Fibroblast of lung (primary cell): ENCODE measurements around the gene CISH. TPM values are rescaled to one million over a fixed set of nuclear protein-coding genes. Genes with fewer than 3 reads are reported as not detected.

Experiments used
- DNase-seq, 2 donors: peaks; one replicate each; pipeline versions ENCODE4 v3.0.0 to v3.0.0-alpha.2; 2010; ENCODE audit warnings: low read depth in 2 of 2
- H2AFZ ChIP-seq: 2 replicates; pipeline ENCODE4 v1.5.1; 2012; ENCODE audit warnings: low read length, control low read depth, inconsistent platforms
- H3K27ac ChIP-seq: 2 replicates; pipeline ENCODE4 v1.5.1; 2011; ENCODE audit warnings: low read length, control low read depth; ENCODE audit not compliant: insufficient read depth
- H3K27me3 ChIP-seq: 2 replicates; pipeline ENCODE4 v1.5.1; 2011; ENCODE audit warnings: mild to moderate bottlenecking, low read length; ENCODE audit not compliant: control insufficient read depth, insufficient read depth
- H3K36me3 ChIP-seq: 2 replicates; pipeline ENCODE4 v1.5.1; 2011; ENCODE audit warnings: low read length; ENCODE audit not compliant: control insufficient read depth, insufficient read depth
- H3K4me1 ChIP-seq: 2 replicates; pipeline ENCODE4 v1.5.1; 2011; ENCODE audit warnings: low read length; ENCODE audit not compliant: control insufficient read depth, insufficient read depth; ENCODE audit errors: extremely low read depth
- H3K4me2 ChIP-seq: 2 replicates; pipeline ENCODE4 v1.5.1; 2011; ENCODE audit warnings: low read length, control low read depth; ENCODE audit not compliant: insufficient read depth; ENCODE audit errors: extremely low read depth
- H3K4me3 ChIP-seq, 4 experiments: fragments of 200-600 bp in 1 of 4; sonication (generic) in 1 of 4; replicated peaks in 1 of 4; 2 replicates each; pipeline ENCODE4 v1.5.1; 2011 to 2016; ENCODE audit warnings: low read length in 4 of 4, low read depth in 3 of 4, mild to moderate bottlenecking in 3 of 4, control low read depth in 2 of 4, inconsistent platforms in 1 of 4, mixed read lengths in 1 of 4; ENCODE audit not compliant: insufficient read depth in 1 of 4; ENCODE audit errors: control extremely low read depth in 1 of 4
- H3K79me2 ChIP-seq: 2 replicates; pipeline ENCODE4 v1.5.1; 2012; ENCODE audit warnings: mild to moderate bottlenecking, low read length, inconsistent platforms; ENCODE audit not compliant: control insufficient read depth, insufficient read depth
- H3K9ac ChIP-seq: 2 replicates; pipeline ENCODE4 v1.5.1; 2011; ENCODE audit warnings: mild to moderate bottlenecking, low read length, control low read depth; ENCODE audit not compliant: insufficient read depth
- H3K9me3 ChIP-seq: 2 replicates; pipeline ENCODE4 v1.5.1; 2012; ENCODE audit warnings: low read depth, low read length; ENCODE audit not compliant: control insufficient read depth, insufficient read depth
- H4K20me1 ChIP-seq: 2 replicates; pipeline ENCODE4 v1.5.1; 2011; ENCODE audit warnings: low read length; ENCODE audit not compliant: control insufficient read depth, insufficient read depth; ENCODE audit errors: extremely low read depth
- EZH2 ChIP-seq: IDR thresholded peaks from 2 replicates; pipeline ENCODE4 v1.5.1; 2012; ENCODE audit warnings: low read length, control low read depth, mild to moderate bottlenecking; ENCODE audit errors: missing control alignments
- polyA plus RNA-seq, 2 donors: library from polyadenylated mRNA; depleted of rRNA in 1 of 2; stranded (reverse) in 1 of 2; unstranded in 1 of 2; fragments of >200 nt; gene quantifications; 2 replicates each; pipeline ENCODE4 v1.2.1, GENCODE V29; 2011 to 2012; ENCODE audit warnings: missing spikeins in 1 of 2
- total RNA-seq: library from RNA; depleted of rRNA; stranded (reverse); fragments of >200 nt; gene quantifications from 2 replicates; pipeline ENCODE4 v1.2.1, GENCODE V29; 2014
- TF ChIP-seq, protein P1 (sequence below), 2 donors: IDR thresholded peaks in 1 of 2; conservative IDR thresholded peaks in 1 of 2; 1 replicate in 1 of 2; 2 replicates in 1 of 2; pipeline ENCODE4 v1.5.1; 2011 to 2012; ENCODE audit warnings: low read length in 2 of 2, control low read depth in 1 of 2, inconsistent platforms in 1 of 2, low read depth in 1 of 2, mild to moderate bottlenecking in 1 of 2

Gene CISH
- total and polyA plus RNA-seq, 2 donors (not counting 1 experiment from before 2014, with no cell fraction given), result 0.99 to 1.9 TPM

DNA sequence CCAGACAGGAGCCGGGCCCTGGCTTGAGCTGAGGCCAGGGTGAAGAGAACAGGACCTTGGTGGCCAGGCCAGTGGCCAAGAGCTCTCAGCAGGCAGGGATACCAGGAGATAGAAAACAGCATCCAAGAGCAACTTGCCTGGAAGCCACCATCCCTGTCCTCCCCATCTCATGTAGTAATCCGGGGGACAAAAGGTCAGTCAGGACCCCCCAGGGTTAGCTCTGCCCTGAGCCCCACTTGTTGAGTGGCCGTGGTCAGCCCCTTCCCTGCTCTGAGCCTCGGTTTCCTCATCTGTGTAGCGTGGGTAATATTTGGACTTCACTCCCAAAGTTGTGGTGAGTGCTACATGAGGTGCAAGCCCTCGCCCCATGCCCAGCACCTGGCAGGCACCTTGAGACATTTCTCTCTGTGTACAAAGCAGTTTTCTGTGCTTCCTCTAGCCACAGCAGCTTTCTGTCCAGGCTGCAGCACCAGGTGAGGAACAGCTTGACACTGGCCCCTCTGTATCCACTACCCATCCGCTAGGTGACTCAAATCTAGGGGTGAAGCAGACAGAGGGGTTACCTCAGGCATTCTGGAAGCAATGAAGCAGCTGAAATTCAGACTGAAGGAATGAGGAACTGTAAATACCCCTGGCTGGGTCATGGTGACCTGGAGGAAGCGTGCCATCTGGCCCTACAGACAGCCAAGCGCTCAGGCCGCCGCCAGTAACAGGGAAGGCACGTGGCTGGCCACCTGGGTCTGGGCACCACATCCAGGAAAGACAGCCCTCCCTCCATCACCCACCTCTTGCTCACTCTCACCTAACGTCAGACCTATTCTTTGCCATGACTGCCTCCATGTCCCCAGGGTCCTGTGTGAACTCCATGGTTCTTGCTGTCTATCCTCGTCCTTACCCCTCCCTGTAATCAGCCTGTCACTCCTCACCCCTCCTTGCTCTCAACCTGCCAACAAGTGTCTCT is 6.7 kb downstream of the CISH start:
- Histone ChIP-seq H2AFZ (no peak overlapping the region), H3K27ac (no peak overlapping the region), H3K36me3 (peaks cover 6% of the 10 kb centered on the region), H3K4me1 (peaks cover 18% of the 10 kb centered on the region), H4K20me1 (no peaks in the 10 kb centered on the region), H3K4me3 (no peak overlapping the region), H3K9ac (no peak overlapping the region), H3K79me2 (no peaks in the 10 kb centered on the region), H3K4me2 (no peak overlapping the region), H3K9me3 (no peaks in the 10 kb centered on the region), H3K27me3 (no peaks in the 10 kb centered on the region)
- no peak for TF ChIP-seq EZH2
- TF ChIP-seq, protein P1, sequence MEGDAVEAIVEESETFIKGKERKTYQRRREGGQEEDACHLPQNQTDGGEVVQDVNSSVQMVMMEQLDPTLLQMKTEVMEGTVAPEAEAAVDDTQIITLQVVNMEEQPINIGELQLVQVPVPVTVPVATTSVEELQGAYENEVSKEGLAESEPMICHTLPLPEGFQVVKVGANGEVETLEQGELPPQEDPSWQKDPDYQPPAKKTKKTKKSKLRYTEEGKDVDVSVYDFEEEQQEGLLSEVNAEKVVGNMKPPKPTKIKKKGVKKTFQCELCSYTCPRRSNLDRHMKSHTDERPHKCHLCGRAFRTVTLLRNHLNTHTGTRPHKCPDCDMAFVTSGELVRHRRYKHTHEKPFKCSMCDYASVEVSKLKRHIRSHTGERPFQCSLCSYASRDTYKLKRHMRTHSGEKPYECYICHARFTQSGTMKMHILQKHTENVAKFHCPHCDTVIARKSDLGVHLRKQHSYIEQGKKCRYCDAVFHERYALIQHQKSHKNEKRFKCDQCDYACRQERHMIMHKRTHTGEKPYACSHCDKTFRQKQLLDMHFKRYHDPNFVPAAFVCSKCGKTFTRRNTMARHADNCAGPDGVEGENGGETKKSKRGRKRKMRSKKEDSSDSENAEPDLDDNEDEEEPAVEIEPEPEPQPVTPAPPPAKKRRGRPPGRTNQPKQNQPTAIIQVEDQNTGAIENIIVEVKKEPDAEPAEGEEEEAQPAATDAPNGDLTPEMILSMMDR (conservative IDR thresholded peaks at IDR 0.05 in 1 of 2, IDR thresholded peaks at IDR 0.05 in 1 of 2; ENCODE audit: low read depth in 1 of 2, low read length in 2 of 2), result no peak
- DNase-seq, result no peak

DNA sequence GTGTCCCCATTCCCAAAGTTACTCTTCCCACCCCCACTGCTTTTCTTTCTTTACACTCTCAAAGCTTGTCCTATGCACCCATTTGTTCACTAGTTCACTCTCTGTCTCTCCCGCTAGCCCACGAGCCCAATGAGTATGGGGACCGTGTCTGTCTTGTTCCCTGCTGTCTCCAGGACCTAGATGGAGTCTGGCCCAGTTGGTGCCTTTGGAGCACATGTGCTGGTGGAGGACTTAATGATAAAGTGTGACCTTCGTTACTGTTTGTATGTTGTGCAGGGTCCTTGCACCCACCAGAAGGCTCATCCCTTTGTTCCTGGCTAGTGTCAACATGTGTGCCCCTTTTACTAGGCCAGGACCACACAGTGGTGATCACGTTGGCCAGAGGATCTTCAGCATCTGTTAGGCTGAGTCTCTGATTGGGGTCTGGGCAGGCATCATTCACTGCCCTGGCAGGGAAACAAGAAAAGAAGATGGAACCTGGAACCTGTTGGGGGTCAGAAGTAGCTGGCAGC is 7.4 kb downstream of the CISH start:
- no peak overlapping the region for H3K9ac ChIP-seq
- no peaks in the 10 kb centered on the region for H4K20me1 ChIP-seq
- no peak for TF ChIP-seq EZH2
- TF ChIP-seq, protein P1 (conservative IDR thresholded peaks at IDR 0.05 in 1 of 2, IDR thresholded peaks at IDR 0.05 in 1 of 2; ENCODE audit: low read depth in 1 of 2, low read length in 2 of 2), result no peak
- no peak overlapping the region for H3K4me3 ChIP-seq
- H3K4me2 ChIP-seq, result no peak overlapping the region
- DNase-seq, result no peak
- H2AFZ ChIP-seq, result no peak overlapping the region
- H3K27ac ChIP-seq, result no peak overlapping the region
- H3K36me3 ChIP-seq, result peaks cover 6% of the 10 kb centered on the region
- no peaks in the 10 kb centered on the region for H3K79me2 ChIP-seq
- H3K4me1 ChIP-seq, result peaks cover 22% of the 10 kb centered on the region
- no peaks in the 10 kb centered on the region for H3K27me3 ChIP-seq
- no peaks in the 10 kb centered on the region for H3K9me3 ChIP-seq

DNA sequence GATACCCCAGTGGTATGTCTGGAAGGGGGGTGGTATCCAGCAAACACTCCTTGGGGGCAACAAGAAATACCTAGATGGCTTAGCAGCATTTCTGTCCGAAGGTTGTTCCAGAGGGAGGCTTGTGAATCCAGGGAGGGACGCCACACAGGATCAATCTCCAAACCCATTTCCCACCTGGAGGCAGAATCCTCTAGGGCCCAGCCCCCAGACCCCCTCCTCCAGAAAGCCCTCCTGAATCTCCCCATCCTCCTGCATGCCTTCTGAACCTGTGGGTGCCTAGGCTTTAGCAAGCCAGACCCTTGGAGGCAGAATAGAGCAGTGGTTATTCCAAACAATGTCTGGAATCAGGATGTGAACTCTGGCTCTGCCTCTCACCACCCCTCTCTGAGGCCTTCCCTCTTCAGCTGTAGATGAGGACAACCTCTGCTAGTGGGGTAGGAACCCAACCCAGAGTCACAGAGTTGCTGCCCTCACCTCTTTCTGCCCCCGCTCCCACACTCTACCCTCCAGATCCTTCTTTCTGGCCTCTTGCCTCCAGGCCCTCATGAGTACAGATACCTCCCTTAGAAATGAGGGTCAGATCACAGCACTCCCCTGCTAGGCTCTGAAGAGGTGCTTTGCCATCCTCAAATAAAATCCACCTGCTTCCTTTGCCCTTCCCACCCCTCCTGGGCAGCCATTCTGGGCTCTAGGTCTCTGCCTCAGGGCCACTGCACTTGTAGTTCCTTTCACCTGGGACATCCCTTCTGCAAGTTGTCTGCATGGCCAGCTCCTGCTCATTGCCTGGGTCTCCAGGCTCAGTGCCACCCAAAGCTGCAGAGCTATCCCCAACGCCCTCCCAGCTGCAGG is 8.1 kb downstream of the CISH start:
- TF ChIP-seq, protein P1 (conservative IDR thresholded peaks at IDR 0.05 in 1 of 2, IDR thresholded peaks at IDR 0.05 in 1 of 2; ENCODE audit: low read depth in 1 of 2, low read length in 2 of 2), result no peak
- TF ChIP-seq EZH2, result no peak
- no peak for DNase-seq

More for the DNA sequence above, 8.1 kb downstream of the CISH start:
- H3K4me1 ChIP-seq, result peaks cover 22% of the 10 kb centered on the region
- no peak overlapping the region for H2AFZ ChIP-seq
- H3K9me3 ChIP-seq, result no peaks in the 10 kb centered on the region
- H3K79me2 ChIP-seq, result no peaks in the 10 kb centered on the region
- no peak overlapping the region for H3K9ac ChIP-seq
- no peaks in the 10 kb centered on the region for H4K20me1 ChIP-seq
- H3K4me2 ChIP-seq, result no peak overlapping the region
- no peak overlapping the region for H3K4me3 ChIP-seq
- H3K27me3 ChIP-seq, result no peaks in the 10 kb centered on the region
- H3K27ac ChIP-seq, result no peak overlapping the region
- peaks cover 6% of the 10 kb centered on the region for H3K36me3 ChIP-seq
